HS-27A (cell line): ENCODE data around the gene ITGB8.
A peak's percentile ranks its signal among the peaks of the same experiment; 100 is the strongest.
"Not testable (repeated sequence)": the region's sequence is repeated elsewhere in the genome, so short reads cannot be mapped to it uniquely, and the experiment has no call there.

Source experiments
- DNase-seq: peaks from one replicate; pipeline ENCODE4 v3.0.0-alpha.2; 2012; ENCODE audit warnings: low read depth, missing footprints

Gene ITGB8

GRCh38 chr7:20330239-20330927, at the start of gene ITGB8:
ITGB8 (plus strand) TSS chr7:20330900; CDS start chr7:20331807, 907 bp downstream.
- peak; percentile 61 for DNase-seq

GRCh38 chr7:20282959-20283358, 47.7 kb upstream of the ITGB8 start:
- DNase-seq: no peak

GRCh38 chr7:20283385-20283784, 47.3 kb upstream of the ITGB8 start:
- no peak for DNase-seq

- no peak for DNase-seq
Observed at GRCh38 chr7:20284003-20284770, 46.5 kb upstream of the ITGB8 start.

GRCh38 chr7:20284771-20285143, 45.9 kb upstream of the ITGB8 start:
- DNase-seq: no peak

GRCh38 chr7:20287317-20287716, 43.4 kb upstream of the ITGB8 start:
- no peak for DNase-seq

GRCh38 chr7:20288036-20288435, 42.7 kb upstream of the ITGB8 start:
- no peak for DNase-seq

GRCh38 chr7:20290505-20291111, 40.1 kb upstream of the ITGB8 start:
- DNase-seq: no peak

- DNase-seq: no peak
Observed at GRCh38 chr7:20293336-20293735, 37.4 kb upstream of the ITGB8 start.

- no peak for DNase-seq
Observed at GRCh38 chr7:20296444-20296843, 34.3 kb upstream of the ITGB8 start.

- no peak for DNase-seq
Observed at GRCh38 chr7:20296901-20297300, 33.8 kb upstream of the ITGB8 start.

GRCh38 chr7:20298486-20298901, 32.2 kb upstream of the ITGB8 start:
- no peak for DNase-seq

- no peak for DNase-seq
Observed at GRCh38 chr7:20299145-20299544, 31.6 kb upstream of the ITGB8 start.

- no peak for DNase-seq
Observed at GRCh38 chr7:20299647-20300312, 30.9 kb upstream of the ITGB8 start.

- peak; percentile 27 for DNase-seq
Observed at GRCh38 chr7:20301311-20301939, 29.3 kb upstream of the ITGB8 start.

- DNase-seq: not testable (repeated sequence)
Observed at GRCh38 chr7:20302300-20302699, 28.4 kb upstream of the ITGB8 start.

- no peak for DNase-seq
Observed at GRCh38 chr7:20302891-20303290, 27.8 kb upstream of the ITGB8 start.

- no peak for DNase-seq
Observed at GRCh38 chr7:20304366-20304765, 26.3 kb upstream of the ITGB8 start.

GRCh38 chr7:20305726-20306125, 25.0 kb upstream of the ITGB8 start:
- no peak for DNase-seq

GRCh38 chr7:20306180-20306946, 24.3 kb upstream of the ITGB8 start:
- DNase-seq: peak; percentile 42

- no peak for DNase-seq
Observed at GRCh38 chr7:20307119-20307518, 23.6 kb upstream of the ITGB8 start.
